Tibial nerve (tissue), 4 donors: ENCODE data around the gene TSPAN17. TPM values are rescaled to one million over a fixed set of nuclear protein-coding genes. Genes with fewer than 3 reads are reported as not detected.

ENCODE experiments used
- DNase-seq, 2 donors: peaks; one replicate each; pipeline ENCODE4 v3.0.0-alpha.2; 2019; ENCODE audit warnings: low spot score in 2 of 2
- H3K27ac ChIP-seq, 4 donors: fragments of 200-600 bp; sonication (generic) in 3 of 4; one replicate each; pipeline ENCODE4 v1.5.1; 2017 to 2019; ENCODE audit warnings: mild to moderate bottlenecking in 1 of 4
- H3K27me3 ChIP-seq, 2 donors: fragments of 200-600 bp; sonication (generic) in 1 of 2; one replicate each; pipeline versions ENCODE4 v1.5.1 to v1.6.0; 2017 to 2019
- H3K36me3 ChIP-seq, 3 donors: fragments of 200-600 bp; sonication (generic); one replicate each; pipeline ENCODE4 v1.5.1; 2018 to 2019
- H3K4me1 ChIP-seq, 4 donors: fragments of 200-600 bp; sonication (generic) in 3 of 4; one replicate each; pipeline ENCODE4 v1.5.1; 2017 to 2019
- H3K4me3 ChIP-seq, 4 donors: fragments of 200-600 bp; sonication (generic) in 3 of 4; one replicate each; pipeline ENCODE4 v1.5.1; 2017 to 2019; ENCODE audit warnings: mild to moderate bottlenecking in 1 of 4, moderate library complexity in 1 of 4
- H3K9me3 ChIP-seq, 4 donors: fragments of 200-600 bp; sonication (generic) in 3 of 4; one replicate each; pipeline ENCODE4 v1.5.1; 2017 to 2019
- CTCF ChIP-seq, 5 experiments: fragments of 200-600 bp in 3 of 5; fragments of 450-650 bp in 2 of 5; sonication (generic) in 3 of 5; IDR thresholded peaks; one replicate each; pipeline ENCODE4 v1.5.1; 2016 to 2019; ENCODE audit warnings: antibody characterized with exemption in 5 of 5, mild to moderate bottlenecking in 3 of 5, moderate library complexity in 2 of 5
- EP300 ChIP-seq, 2 donors: sonication (generic); formaldehyde crosslinking; IDR thresholded peaks; one replicate each; pipeline ENCODE4 v1.6.1; 2017; ENCODE audit warnings: antibody characterized with exemption in 2 of 2, mild to moderate bottlenecking in 1 of 2
- POLR2A ChIP-seq, 2 donors: fragments of 450-650 bp; IDR thresholded peaks; one replicate each; pipeline ENCODE4 v1.6.1; 2017; ENCODE audit warnings: antibody characterized with exemption in 2 of 2, mild to moderate bottlenecking in 2 of 2, moderate library complexity in 2 of 2
- WGBS, 2 donors: methylation state at CpG; one replicate each; pipeline ENCODE4 v1.1.5; 2018; 5-methylcytosine and 5-hydroxymethylcytosine counted together
- total RNA-seq, 4 donors: library from RNA; depleted of rRNA; stranded (reverse); fragments of >200 nt; gene quantifications; one replicate each; pipeline ENCODE4 v1.1.0, GENCODE V29; 2016

The TSPAN17 gene
- total RNA-seq, 4 donors from 2014 or later, result 11.0 to 25.8 (median 14.3) TPM

- no peaks in the 10 kb centered on the region for H3K27me3 ChIP-seq
- no peak overlapping the region for H3K27ac ChIP-seq
- DNase-seq, result no peak
- 89 to 93% methylated on average over 20 to 22 of the region's 22 CpGs for WGBS, 2 donors
- TF ChIP-seq CTCF (IDR thresholded peaks at IDR 0.05) (no peak), EP300 (IDR thresholded peaks at IDR 0.05) (no peak), POLR2A (IDR thresholded peaks at IDR 0.05) (no peak)
- peaks cover 0 to 29% (median 15%) of the 10 kb centered on the region in 4 donors for H3K4me1 ChIP-seq
- H3K36me3 ChIP-seq, result no peaks in the 10 kb centered on the region
- H3K9me3 ChIP-seq, result no peaks in the 10 kb centered on the region
- no peak overlapping the region for H3K4me3 ChIP-seq
Observed at GRCh38 chr5:176644878-176645670, 2.2 kb upstream of the TSPAN17 start.

DNA sequence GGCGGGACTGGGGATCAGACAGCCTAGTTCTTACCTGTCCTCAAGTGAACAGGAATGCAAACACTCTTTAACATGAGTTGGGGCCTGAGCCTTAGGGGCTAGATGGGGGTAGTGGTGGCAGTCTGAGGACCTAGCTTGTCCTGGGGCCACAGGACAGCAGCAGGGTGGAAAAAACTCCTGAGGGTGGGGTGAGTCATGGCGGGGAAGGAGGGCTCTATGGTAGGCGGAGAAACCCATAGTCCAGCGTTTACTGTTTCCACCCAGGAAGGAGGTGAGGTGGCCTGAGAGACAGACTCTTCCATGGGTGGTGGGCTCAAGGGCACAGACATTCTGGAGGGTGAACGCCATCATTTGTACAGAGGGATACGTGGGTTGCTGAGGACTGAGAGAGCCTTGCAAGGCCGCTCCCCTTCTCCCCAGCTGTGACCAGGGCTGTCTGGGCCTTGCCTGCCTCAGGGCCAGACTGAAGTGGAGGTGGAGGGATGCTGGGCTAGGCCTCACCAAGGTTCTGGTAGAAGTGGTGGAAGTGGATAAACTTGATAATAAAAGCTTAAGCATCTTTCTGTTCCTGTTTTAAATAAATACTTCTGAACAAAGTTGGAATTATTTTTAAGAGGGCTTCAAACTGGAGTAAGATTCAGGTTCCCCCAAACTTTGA lies 1.1 kb upstream of the TSPAN17 start:
- Histone ChIP-seq H3K27me3 (no peaks in the 10 kb centered on the region), H3K9me3 (no peaks in the 10 kb centered on the region), H3K27ac (peak overlapping the region; percentile 54 to 89 (median 67)), H3K4me1 (peaks cover 0 to 40% (median 15%) of the 10 kb centered on the region in 4 donors), H3K36me3 (no peaks in the 10 kb centered on the region), H3K4me3 (peak overlapping the region in 2 of 4 donors; percentile 69 to 87)
- no peak for DNase-seq
- 88 to 89% methylated on average over 7 of the region's 7 CpGs for WGBS, 2 donors
- no peak for TF ChIP-seq EP300 (IDR thresholded peaks at IDR 0.05)

GRCh38 chr5:176646707-176647029 lies 616 bp upstream of the TSPAN17 start:
- Histone ChIP-seq H3K27ac (peak overlapping the region; percentile 54 to 89 (median 67)), H3K27me3 (no peaks in the 10 kb centered on the region), H3K9me3 (no peaks in the 10 kb centered on the region), H3K4me3 (peak overlapping the region; percentile 6 to 87 (median 70)), H3K36me3 (no peaks in the 10 kb centered on the region), H3K4me1 (peaks cover 0 to 45% (median 15%) of the 10 kb centered on the region in 4 donors)
- DNase-seq, result no peak
- WGBS, 2 donors, result 31 to 41% methylated on average over 9 to 10 of the region's 11 CpGs
- no peak for TF ChIP-seq POLR2A (IDR thresholded peaks at IDR 0.05)
- TF ChIP-seq CTCF (IDR thresholded peaks at IDR 0.05), result no peak
- no peak for TF ChIP-seq EP300 (IDR thresholded peaks at IDR 0.05)

DNA sequence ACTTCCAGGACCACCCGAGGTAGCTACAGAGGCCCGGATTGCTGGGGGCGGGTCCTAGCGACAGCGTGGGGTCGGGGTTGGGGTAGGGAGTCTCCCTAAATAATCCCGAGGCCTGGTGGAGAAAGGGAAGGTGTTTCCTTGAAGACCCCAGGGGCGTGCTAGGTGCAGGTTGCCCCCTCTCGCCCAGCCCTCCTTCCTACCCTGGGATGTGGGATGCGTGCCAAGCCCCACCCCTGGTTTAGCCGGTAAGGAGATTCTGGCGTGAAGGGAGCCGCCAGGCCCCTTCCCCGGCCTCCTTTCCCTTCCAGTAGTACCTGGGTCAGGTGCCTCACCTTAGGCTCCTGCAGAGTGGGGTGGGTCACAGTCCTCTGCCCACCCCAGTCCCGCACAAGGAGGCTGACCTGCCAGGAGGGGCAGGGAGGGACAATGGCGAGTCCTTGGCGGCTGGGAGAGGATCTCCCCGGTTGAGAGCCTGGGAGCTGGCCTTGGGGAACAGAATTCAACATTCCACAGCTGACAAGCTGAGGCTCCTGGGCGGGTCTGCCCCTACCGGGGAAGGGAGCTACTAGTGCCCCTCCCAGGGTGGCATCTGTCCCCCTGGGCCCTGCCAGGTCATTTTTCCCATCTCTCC lies 674 bp downstream of the TSPAN17 start:
- H3K4me3 ChIP-seq, result peak overlapping the region; percentile 69 to 87 (median 70)
- TF ChIP-seq EP300 (IDR thresholded peaks at IDR 0.05) (peak in 1 of 2 donors; percentile 5), CTCF (IDR thresholded peaks at IDR 0.05) (no peak)
- H3K9me3 ChIP-seq, result no peaks in the 10 kb centered on the region
- H3K27me3 ChIP-seq, result no peaks in the 10 kb centered on the region
- peaks cover 0 to 46% (median 15%) of the 10 kb centered on the region in 4 donors for H3K4me1 ChIP-seq
- H3K36me3 ChIP-seq, result peaks cover 0 to 4% (median 0%) of the 10 kb centered on the region in 3 donors
- peak overlapping the region; percentile 16 to 89 (median 82) for H3K27ac ChIP-seq
- WGBS, 2 donors, result 1% methylated on average over 12 to 13 of the region's 20 CpGs
- DNase-seq, result peak; percentile 26 to 33

GRCh38 chr5:176648474-176649194 lies 1.4 kb downstream of the TSPAN17 start:
- no peak for DNase-seq
- WGBS, 2 donors, result 56 to 60% methylated on average over 15 of the region's 15 CpGs

More at GRCh38 chr5:176648474-176649194, 1.4 kb downstream of the TSPAN17 start:
- Histone ChIP-seq H3K9me3 (no peaks in the 10 kb centered on the region), H3K27me3 (no peaks in the 10 kb centered on the region), H3K4me3 (peak overlapping the region; percentile 69 to 87 (median 70)), H3K36me3 (peaks cover 0 to 11% (median 0%) of the 10 kb centered on the region in 3 donors), H3K27ac (peak overlapping the region in 3 of 4 donors; percentile 81 to 89 (median 83)), H3K4me1 (peaks cover 0 to 46% (median 15%) of the 10 kb centered on the region in 4 donors)
- TF ChIP-seq EP300 (IDR thresholded peaks at IDR 0.05), result peak in 1 of 2 donors; percentile 3
- TF ChIP-seq CTCF (IDR thresholded peaks at IDR 0.05), result no peak
- no peak for TF ChIP-seq POLR2A (IDR thresholded peaks at IDR 0.05)
